Prostate gland (tissue), 2 donors: ENCODE measurements around the gene DSCAM.

Source experiments
- CTCF ChIP-seq, 4 experiments: fragments of 200-600 bp in 2 of 4; fragments of 450-650 bp in 2 of 4; sonication (generic) in 2 of 4; IDR thresholded peaks; 1 replicate in 3 of 4; 2 replicates in 1 of 4; pipeline ENCODE4 v1.5.1; 2016 to 2019; ENCODE audit warnings: antibody characterized with exemption in 4 of 4, mild to moderate bottlenecking in 2 of 4, moderate library complexity in 2 of 4
- POLR2A ChIP-seq: fragments of 450-650 bp; IDR thresholded peaks from one replicate; pipeline ENCODE4 v1.6.1; 2016; ENCODE audit warnings: antibody characterized with exemption, mild to moderate bottlenecking
- POLR2AphosphoS5 ChIP-seq: sonication (generic); formaldehyde crosslinking; IDR thresholded peaks from one replicate; pipeline ENCODE4 v1.6.1; 2017; ENCODE audit warnings: antibody characterized with exemption

DNA sequence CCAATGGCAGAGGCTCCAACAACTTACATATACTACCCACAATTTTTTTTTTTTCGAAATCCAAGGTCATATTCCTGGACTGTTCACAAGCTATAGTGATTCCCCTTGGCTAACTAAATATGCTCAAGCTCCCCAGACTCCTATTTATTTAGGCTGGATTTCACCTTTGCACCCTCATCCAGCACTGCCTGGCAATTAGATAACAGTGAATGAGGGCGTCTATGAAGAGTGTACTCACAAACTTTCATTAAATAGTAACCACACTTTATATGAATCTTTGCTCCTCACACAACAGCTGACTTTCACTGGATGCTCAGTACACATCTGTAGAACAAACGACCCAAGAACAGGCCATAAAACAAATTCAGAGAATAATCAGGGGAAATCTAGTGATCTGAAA, 51.6 kb downstream of the DSCAM start:
- TF ChIP-seq CTCF (IDR thresholded peaks at IDR 0.05), result no peak
- no peak for TF ChIP-seq POLR2AphosphoS5
- TF ChIP-seq POLR2A, result no peak
